K562 (cell line): ENCODE results near the gene SDR42E2. TPM values are rescaled to one million over a fixed set of nuclear protein-coding genes. Genes with fewer than 3 reads are reported as not detected.

Experiments
- ATAC-seq: fragments of 200-7000 bp; cut with Tn5 transposase; 3 replicates; pipeline ENCODE4 v1.9.1; 2020; ENCODE audit warnings: moderate library complexity
- BruUV-seq: library from RNA; stranded (reverse); fragments of 400-500 nt; replicated peaks from 2 replicates; lab custom pipeline; 2021; lab: Mats Ljungman, UMichigan
- CTCF ChIA-PET: fragments of 300-600 bp; formaldehyde crosslinking; extraction: SDS; loops from one replicate; lab custom pipeline; 2021; ENCODE audit warnings: low intra/inter-chr PET ratio; lab: Yijun Ruan, JAX
- POLR2A ChIA-PET: fragments of 300-600, 350-650 bp; sonication (Branson Sonifier 250); formaldehyde crosslinking; extraction: SDS; loops from one replicate; lab custom pipeline; 2021; ENCODE audit warnings: antibody characterized with exemption, inconsistent platforms; lab: Yijun Ruan, JAX
- DNase-seq, 4 experiments: peaks; one replicate each; pipeline versions ENCODE4 v3.0.0 to v3.0.0-alpha.2; 2011 to 2018; ENCODE audit warnings: low spot score in 3 of 4, mixed read lengths in 3 of 4; ENCODE audit errors: extremely low read depth in 1 of 4
- FAIRE-seq: peaks from 2 replicates; lab custom pipeline; 2011; peaks lifted over from hg19 to GRCh38; lab: Jason Lieb, UNC
- H2AFZ ChIP-seq: 2 replicates; pipeline ENCODE4 v1.6.0; 2011; ENCODE audit warnings: low read depth, low read length, control low read depth, inconsistent platforms
- H3K27ac ChIP-seq: fragments of 200-600 bp; 3 replicates; pipeline ENCODE4 v1.8.0; 2011; ENCODE audit warnings: low read depth, mild to moderate bottlenecking, control low read depth, inconsistent platforms, low read length, moderate library complexity, mixed read lengths; ENCODE audit errors: extremely low read depth
- H3K27me3 ChIP-seq, 2 experiments: fragments of 300-600 bp in 1 of 2; 2 replicates in 1 of 2; 3 replicates in 1 of 2; pipeline versions ENCODE4 v1.6.0 to v1.8.0; 2011; ENCODE audit warnings: inconsistent platforms in 2 of 2, low read length in 2 of 2, mild to moderate bottlenecking in 1 of 2, mixed read lengths in 1 of 2, moderate library complexity in 1 of 2; ENCODE audit not compliant: control insufficient read depth in 2 of 2, insufficient read depth in 2 of 2
- H3K36me3 ChIP-seq: fragments of 300-600 bp; 3 replicates; pipeline ENCODE4 v1.8.0; 2011; ENCODE audit warnings: mild to moderate bottlenecking, low read length, inconsistent platforms; ENCODE audit not compliant: control insufficient read depth, insufficient read depth
- H3K4me1 ChIP-seq, 2 experiments: fragments of 200-600 bp in 1 of 2; replicated peaks in 1 of 2; 2 replicates in 1 of 2; 3 replicates in 1 of 2; pipeline versions ENCODE4 v1.5.1 to v1.8.0; 2011; ENCODE audit warnings: inconsistent platforms in 2 of 2, low read length in 2 of 2, mild to moderate bottlenecking in 1 of 2, mixed read lengths in 1 of 2, moderate library complexity in 1 of 2; ENCODE audit not compliant: control insufficient read depth in 2 of 2, insufficient read depth in 2 of 2
- H3K4me2 ChIP-seq: 2 replicates; pipeline ENCODE4 v1.6.1; 2011; ENCODE audit warnings: low read length, control low read depth, inconsistent platforms, mixed read lengths; ENCODE audit not compliant: insufficient read depth
- H3K4me3 ChIP-seq: fragments of 200-600 bp; sonication (generic), shearing (Covaris generic); 2 replicates; pipeline ENCODE4 v1.5.1; 2016; ENCODE audit warnings: control low read depth, inconsistent platforms
- H3K79me2 ChIP-seq: fragments of 200-600 bp; 3 replicates; pipeline ENCODE4 v1.8.0; 2011; ENCODE audit warnings: low read length, inconsistent platforms; ENCODE audit not compliant: control insufficient read depth, insufficient read depth
- H3K9ac ChIP-seq, 2 experiments: 2 replicates each; pipeline versions ENCODE4 v1.6.0 to v1.6.1; 2011; ENCODE audit warnings: low read depth in 2 of 2, low read length in 2 of 2, control low read depth in 1 of 2, inconsistent platforms in 1 of 2, mild to moderate bottlenecking in 1 of 2, mixed read lengths in 1 of 2; ENCODE audit not compliant: insufficient read depth in 1 of 2
- H3K9me1 ChIP-seq: one replicate; pipeline ENCODE4 v1.6.0; 2011; ENCODE audit warnings: inconsistent platforms, mild to moderate bottlenecking, low read length, moderate library complexity; ENCODE audit not compliant: control insufficient read depth, insufficient read depth
- H3K9me3 ChIP-seq: replicated peaks from 2 replicates; pipeline ENCODE4 v1.5.1; 2011; ENCODE audit warnings: low read depth, low read length, inconsistent platforms; ENCODE audit not compliant: control insufficient read depth, insufficient read depth
- H4K20me1 ChIP-seq: replicated peaks from 2 replicates; pipeline ENCODE4 v1.6.1; 2011; ENCODE audit warnings: low read length, inconsistent platforms, mixed read lengths; ENCODE audit not compliant: control insufficient read depth, insufficient read depth
- ADNP ChIP-seq: fragments of 200-800 bp; sonication (Bioruptor generic); IDR thresholded peaks from 2 replicates; pipeline ENCODE4 v1.6.1; 2016; ENCODE audit warnings: missing genetic modification characterization, missing compliant biosample characterization
- BCOR ChIP-seq: fragments of 450-650 bp; IDR thresholded peaks from 2 replicates; pipeline ENCODE4 v1.6.1; 2016
- CREB3L1 ChIP-seq: fragments of 450-650 bp; IDR thresholded peaks from 2 replicates; pipeline ENCODE4 v1.6.1; 2014; ENCODE audit warnings: low read depth, mild to moderate bottlenecking, moderate library complexity, borderline replicate concordance
- HDAC8 ChIP-seq: fragments of 450-650 bp; IDR thresholded peaks from 2 replicates; pipeline ENCODE4 v1.6.1; 2016; ENCODE audit warnings: mild to moderate bottlenecking, missing genetic modification characterization, moderate library complexity, missing compliant biosample characterization
- MEF2A ChIP-seq: IDR thresholded peaks from 2 replicates; pipeline ENCODE4 v1.6.1; 2011; ENCODE audit warnings: low read depth, mild to moderate bottlenecking, low read length, moderate library complexity; ENCODE audit not compliant: control insufficient read depth
- MYC ChIP-seq, 2 experiments: fragments of 250-450 bp in 1 of 2; sonication (Bioruptor Pico) in 1 of 2; IDR thresholded peaks; 2 replicates each; pipeline versions ENCODE4 v1.5.1 to v1.6.1; 2012 to 2021; ENCODE audit warnings: low read depth in 2 of 2, borderline replicate concordance in 1 of 2, improper control_type of control experiment in 1 of 2, low read length in 1 of 2, mild to moderate bottlenecking in 1 of 2, moderate library complexity in 1 of 2
- NELFE ChIP-seq: IDR thresholded peaks from 2 replicates; pipeline ENCODE4 v1.6.1; 2011; ENCODE audit warnings: mild to moderate bottlenecking; ENCODE audit not compliant: insufficient read depth, insufficient read length
- NR2F6 ChIP-seq: fragments of 450-650 bp; formaldehyde crosslinking; IDR thresholded peaks from 2 replicates; pipeline ENCODE4 v1.4.0; 2020; ENCODE audit warnings: mild to moderate bottlenecking
- PTBP1 ChIP-seq: fragments of 200-400 bp; formaldehyde crosslinking; IDR thresholded peaks from 2 replicates; pipeline ENCODE4 v1.6.1; 2017; ENCODE audit warnings: low read depth, low read length
- SREBF2 ChIP-seq: sonication (generic); formaldehyde crosslinking; IDR thresholded peaks from 2 replicates; pipeline ENCODE4 v1.4.0; 2020; ENCODE audit warnings: mild to moderate bottlenecking, missing genetic modification reagents
- TGIF2 ChIP-seq: sonication (generic); formaldehyde crosslinking; IDR thresholded peaks from 2 replicates; pipeline ENCODE4 v1.8.1; 2022; ENCODE audit warnings: mild to moderate bottlenecking, missing genetic modification reagents, moderate library complexity
- ZNF121 ChIP-seq: sonication (generic); formaldehyde crosslinking; conservative IDR thresholded peaks from 2 replicates; pipeline ENCODE4 v1.8.0; 2022; ENCODE audit warnings: missing genetic modification reagents
- ZNF280B ChIP-seq: fragments of 250-450 bp; sonication (Bioruptor Pico); IDR thresholded peaks from 2 replicates; pipeline ENCODE4 v1.5.1; 2021; ENCODE audit warnings: mild to moderate bottlenecking
- WGBS: fragments of 100-300 bp; shearing (Covaris generic); methylation state at CpG from one replicate; pipeline ENCODE4 v1.1.6; 2016; ENCODE audit warnings: low coverage, mixed read lengths; ENCODE audit not compliant: insufficient coverage; ENCODE audit errors: missing lambda C conversion rate; 5-methylcytosine and 5-hydroxymethylcytosine counted together
- in situ Hi-C: fragments of 300-500 bp; cut with MboI; formaldehyde crosslinking; loops from 4 replicates; pipeline ENCODE4 v1.15.0; 2018; ENCODE audit warnings: inconsistent platforms, mixed read lengths
- intact Hi-C: fragments of 100-400 bp; cut with micrococcal nuclease; formaldehyde crosslinking; loops from 2 replicates; pipeline ENCODE4 v1.14.2; 2022
- polyA plus RNA-seq, 8 experiments: library from polyadenylated mRNA; depleted of rRNA in 4 of 8; stranded (reverse) in 5 of 8; unstranded in 3 of 8; fragments of >200 nt; fragmentation: Nextera tagmentation in 2 of 8; fragmentation: Illumina TruSeq in 1 of 8; extraction: Ambion mirVana in 2 of 8; extraction: Trizol in 1 of 8; gene quantifications; 2 replicates each; pipeline versions ENCODE4 v1.2.1 to v1.2.3, GENCODE V29; 2011 to 2014; ENCODE audit warnings: inconsistent platforms in 1 of 8, missing spikeins in 1 of 8
- total RNA-seq, 7 experiments: library from RNA; depleted of rRNA in 6 of 7; stranded (reverse); fragments of >200 nt in 6 of 7; fragmentation: Illumina TruSeq in 2 of 7; extraction: Trizol in 2 of 7; gene quantifications; 2 replicates each; pipeline versions ENCODE4 v1.2.1 to v1.2.3, GENCODE V29; 2011 to 2021; ENCODE audit warnings: low replicate concordance in 1 of 7
- TF ChIP-seq, protein P1 (sequence below), 3 experiments: IDR thresholded peaks in 2 of 3; conservative IDR thresholded peaks in 1 of 3; 2 replicates each; pipeline ENCODE4 v1.5.1; 2011 to 2012; ENCODE audit warnings: low read length in 3 of 3, mild to moderate bottlenecking in 3 of 3, control low read depth in 2 of 3, improper control_type of control experiment in 1 of 3, inconsistent platforms in 1 of 3, low read depth in 1 of 3, mixed read lengths in 1 of 3, moderate library complexity in 1 of 3; ENCODE audit not compliant: insufficient read depth in 2 of 3
- TF ChIP-seq, protein P2 (sequence below): fragments of 450-650 bp; IDR thresholded peaks from 2 replicates; pipeline ENCODE4 v1.6.1; 2016; ENCODE audit warnings: antibody characterized with exemption

SDR42E2 gene
- total and polyA plus RNA-seq, 9 of the 15 experiments (the other 6 are each of a cell fraction or from before 2014, with no cell fraction given): 0.03 to 0.07 (median 0.04) TPM; not detected in 4

- Histone ChIP-seq H3K79me2 (peaks cover 68% of the 10 kb centered on the region), H3K9me3 (peaks cover 5% of the 10 kb centered on the region; the same call in 1 of the 2 replicates), H3K27ac (no peak overlapping the region), H4K20me1 (peaks cover 7% of the 10 kb centered on the region), H3K9ac (no peak overlapping the region), H3K9me1 (no peaks in the 10 kb centered on the region), H2AFZ (no peak overlapping the region), H3K4me3 (no peak overlapping the region), H3K27me3 (no peaks in the 10 kb centered on the region), H3K4me1 (peaks cover 23 to 32% of the 10 kb centered on the region in 2 experiments), H3K36me3 (peaks cover 57% of the 10 kb centered on the region), H3K4me2 (no peak overlapping the region)
- no peak for DNase-seq
- peak; percentile 40 for FAIRE-seq
- intact Hi-C loops (no loop called here), in situ Hi-C loops (no loop called here)
- ATAC-seq: no peak
- 92% methylated on average over 2 of the region's 2 CpGs for WGBS
- no TSS peak for BruUV-seq
- no peak for TF ChIP-seq NR2F6 (CRISPR knock-in tag)
- no peak for TF ChIP-seq ZNF280B (CRISPR knock-in tag)
- TF ChIP-seq MYC (IDR thresholded peaks at IDR 0.05; ENCODE audit: low read depth, low read length): no peak
- no peak for TF ChIP-seq MYC (CRISPR knock-in tag; IDR thresholded peaks at IDR 0.05; ENCODE audit: borderline replicate concordance, low read depth)
- TF ChIP-seq HDAC8: no peak
- TF ChIP-seq MEF2A: no peak
- TF ChIP-seq ADNP (tag): 0 out of 2 replicates have a peak, but pooled peaks have one; percentile 7
- no peak for TF ChIP-seq PTBP1
- TF ChIP-seq, protein P1, sequence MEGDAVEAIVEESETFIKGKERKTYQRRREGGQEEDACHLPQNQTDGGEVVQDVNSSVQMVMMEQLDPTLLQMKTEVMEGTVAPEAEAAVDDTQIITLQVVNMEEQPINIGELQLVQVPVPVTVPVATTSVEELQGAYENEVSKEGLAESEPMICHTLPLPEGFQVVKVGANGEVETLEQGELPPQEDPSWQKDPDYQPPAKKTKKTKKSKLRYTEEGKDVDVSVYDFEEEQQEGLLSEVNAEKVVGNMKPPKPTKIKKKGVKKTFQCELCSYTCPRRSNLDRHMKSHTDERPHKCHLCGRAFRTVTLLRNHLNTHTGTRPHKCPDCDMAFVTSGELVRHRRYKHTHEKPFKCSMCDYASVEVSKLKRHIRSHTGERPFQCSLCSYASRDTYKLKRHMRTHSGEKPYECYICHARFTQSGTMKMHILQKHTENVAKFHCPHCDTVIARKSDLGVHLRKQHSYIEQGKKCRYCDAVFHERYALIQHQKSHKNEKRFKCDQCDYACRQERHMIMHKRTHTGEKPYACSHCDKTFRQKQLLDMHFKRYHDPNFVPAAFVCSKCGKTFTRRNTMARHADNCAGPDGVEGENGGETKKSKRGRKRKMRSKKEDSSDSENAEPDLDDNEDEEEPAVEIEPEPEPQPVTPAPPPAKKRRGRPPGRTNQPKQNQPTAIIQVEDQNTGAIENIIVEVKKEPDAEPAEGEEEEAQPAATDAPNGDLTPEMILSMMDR (IDR thresholded peaks at IDR 0.05 in 2 of 3, conservative IDR thresholded peaks at IDR 0.05 in 1 of 3; ENCODE audit: insufficient read depth in 2 of 3, low read depth in 1 of 3, low read length in 3 of 3): no peak
- TF ChIP-seq BCOR: peak; percentile 42; the same call in 1 of the 2 replicates
- peak; percentile 81 for TF ChIP-seq ZNF121 (CRISPR knock-in tag)
- no peak for TF ChIP-seq NELFE
- TF ChIP-seq CREB3L1: no peak
- no peak for TF ChIP-seq SREBF2 (CRISPR knock-in tag)
- no peak for TF ChIP-seq TGIF2 (CRISPR knock-in tag)
- TF ChIP-seq, protein P2, sequence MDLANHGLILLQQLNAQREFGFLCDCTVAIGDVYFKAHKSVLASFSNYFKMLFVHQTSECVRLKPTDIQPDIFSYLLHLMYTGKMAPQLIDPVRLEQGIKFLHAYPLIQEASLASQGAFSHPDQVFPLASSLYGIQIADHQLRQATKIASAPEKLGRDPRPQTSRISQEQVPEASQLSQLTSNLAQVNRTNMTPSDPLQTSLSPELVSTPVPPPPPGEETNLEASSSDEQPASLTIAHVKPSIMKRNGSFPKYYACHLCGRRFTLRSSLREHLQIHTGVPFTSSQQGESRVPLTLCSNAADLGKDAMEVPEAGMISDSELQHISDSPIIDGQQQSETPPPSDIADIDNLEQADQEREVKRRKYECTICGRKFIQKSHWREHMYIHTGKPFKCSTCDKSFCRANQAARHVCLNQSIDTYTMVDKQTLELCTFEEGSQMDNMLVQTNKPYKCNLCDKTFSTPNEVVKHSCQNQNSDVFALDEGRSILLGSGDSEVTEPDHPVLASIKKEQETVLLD: no peak
- ChIA-PET CTCF (no interaction called here), POLR2A (interaction anchor here (1.1 kb wide), 1 partner anchor 9 kb away, joined by 3 read pairs; no protein-coding TSS in a partner anchor)
Measured at GRCh38 chr16:22214402-22214801, 52.1 kb downstream of the SDR42E2 start.
